ENCODE measurements around the gene STK4. TPM values are rescaled to one million over a fixed set of nuclear protein-coding genes. Genes with fewer than 3 reads are reported as not detected.

Gene STK4
- total RNA-seq, 1 experiment from 2014 or later, result 43.0 TPM

- H3K23ac ChIP-seq (ENCODE audit: insufficient read length, low read depth, low read length), result no peak overlapping the region
- H3K27me3 ChIP-seq (ENCODE audit: insufficient read depth, low read length), result no peaks in the 10 kb centered on the region
- H3K27ac Mint-ChIP-seq, result no peak overlapping the region
- no peaks in the 10 kb centered on the region for H3K9me3 ChIP-seq (ENCODE audit: control insufficient read depth, low read depth, low read length)
- H3K18ac ChIP-seq (ENCODE audit: insufficient read length, low read depth, low read length), result no peak overlapping the region
- no peak overlapping the region for H4K8ac ChIP-seq (replicated peaks; ENCODE audit: insufficient read length, low read depth, low read length)
- no peaks in the 10 kb centered on the region for H3K9me3 Mint-ChIP-seq
- H2AK5ac ChIP-seq (ENCODE audit: insufficient read length, low read length), result no peak overlapping the region
- no peak for DNase-seq
- no peak overlapping the region for H3T11ph ChIP-seq (ENCODE audit: low read length)
- no peak overlapping the region for H3K14ac ChIP-seq (ENCODE audit: insufficient read depth, low read length)
- no peaks in the 10 kb centered on the region for H3K23me2 ChIP-seq (ENCODE audit: insufficient read length, low read depth, low read length, poor library complexity, severe bottlenecking)
- H3K27me3 Mint-ChIP-seq (ENCODE audit: low read depth), result peaks cover 9% of the 10 kb centered on the region
- H3K79me1 ChIP-seq (ENCODE audit: insufficient read depth, low read depth, low read length, poor library complexity, severe bottlenecking), result no peaks in the 10 kb centered on the region
- H2BK15ac ChIP-seq (ENCODE audit: low read depth, low read length), result no peak overlapping the region
- H2BK5ac ChIP-seq (ENCODE audit: insufficient read length, low read length), result no peak overlapping the region
- H3K9ac ChIP-seq (ENCODE audit: extremely low read depth, insufficient read length, low read length), result no peak overlapping the region
- no peak overlapping the region for H4K91ac ChIP-seq (ENCODE audit: insufficient read length, low read depth, low read length)
- H3K4me3 Mint-ChIP-seq, result no peak overlapping the region
- no peak overlapping the region for H2BK120ac ChIP-seq (ENCODE audit: low read depth, low read length, poor library complexity, severe bottlenecking)
- no peak for TF ChIP-seq CTCF (conservative IDR thresholded peaks at IDR 0.05)
- no peak overlapping the region for H3K27ac ChIP-seq (ENCODE audit: insufficient read length, low read depth, low read length)
- no peak overlapping the region for H3K4me2 ChIP-seq (ENCODE audit: insufficient read depth, insufficient read length, low read length)
- H3K4me1 ChIP-seq (ENCODE audit: insufficient read depth, low read length), result no peaks in the 10 kb centered on the region
- no peaks in the 10 kb centered on the region for H3K36me3 Mint-ChIP-seq (ENCODE audit: insufficient read depth in 1 of 3, low read depth in 3 of 3)
- no peak overlapping the region for H2BK20ac ChIP-seq (ENCODE audit: low read depth, low read length, poor library complexity, severe bottlenecking)
- no peak overlapping the region for H3K56ac ChIP-seq (ENCODE audit: insufficient read length, low read depth, low read length)
- H2BK12ac ChIP-seq (ENCODE audit: insufficient read length, low read depth, low read length), result no peak overlapping the region
- no peak overlapping the region for H2AFZ ChIP-seq (ENCODE audit: low read length)
- no peak overlapping the region for H4K5ac ChIP-seq (ENCODE audit: insufficient read length, low read depth, low read length)
- no peaks in the 10 kb centered on the region for H4K20me1 ChIP-seq (ENCODE audit: control insufficient read depth, insufficient read depth, insufficient read length)
- H3K4ac ChIP-seq (ENCODE audit: low read depth, low read length), result no peak overlapping the region
- no peaks in the 10 kb centered on the region for H3K79me2 ChIP-seq (ENCODE audit: insufficient read depth, low read length)
- peaks cover 9 to 16% of the 10 kb centered on the region in 2 experiments for H3K4me1 Mint-ChIP-seq
Measured at GRCh38 chr20:45112754-45113153, 146.4 kb downstream of the STK4 start.

Measured in H9 (cell line).